SK-MEL-5 (cell line): ENCODE measurements around the gene LRRC74B. TPM values are rescaled to one million over a fixed set of nuclear protein-coding genes. Genes with fewer than 3 reads are reported as not detected.

Experiments
- DNase-seq: peaks from one replicate; pipeline ENCODE4 v3.0.0-alpha.2; 2016; ENCODE audit warnings: low read depth, low spot score
- in situ Hi-C: cut with HindIII; loops from 2 replicates; pipeline ENCODE4 v1.10.0; 2016; ENCODE audit warnings: low sequenced_read_pairs, high pct_unique_total_duplicates, low pct_unique_long_range_greater_than_20kb
- small RNA-seq, 2 experiments: library from RNA; depleted of rRNA; stranded (forward); fragments of <200 nt; gene quantifications; one replicate each; pipeline ENCODE3, GENCODE V24; 2014
- total RNA-seq: library from RNA; depleted of rRNA; stranded (reverse); fragments of >200 nt; shearing (Covaris generic); gene quantifications from 2 replicates; pipeline ENCODE4 v1.2.3, GENCODE V29; 2014; rRNA removed

LRRC74B gene
- total RNA-seq, 1 experiment from 2014 or later = 0.03 TPM

- no peak for DNase-seq
- in situ Hi-C loops = no loop called here
These were observed 58.5 kb downstream of the LRRC74B start for GRCh38 chr22:21104126-21104691.

- in situ Hi-C loops = no loop called here
- no peak for DNase-seq
These were observed 59.5 kb downstream of the LRRC74B start for GRCh38 chr22:21105294-21105693.

DNA sequence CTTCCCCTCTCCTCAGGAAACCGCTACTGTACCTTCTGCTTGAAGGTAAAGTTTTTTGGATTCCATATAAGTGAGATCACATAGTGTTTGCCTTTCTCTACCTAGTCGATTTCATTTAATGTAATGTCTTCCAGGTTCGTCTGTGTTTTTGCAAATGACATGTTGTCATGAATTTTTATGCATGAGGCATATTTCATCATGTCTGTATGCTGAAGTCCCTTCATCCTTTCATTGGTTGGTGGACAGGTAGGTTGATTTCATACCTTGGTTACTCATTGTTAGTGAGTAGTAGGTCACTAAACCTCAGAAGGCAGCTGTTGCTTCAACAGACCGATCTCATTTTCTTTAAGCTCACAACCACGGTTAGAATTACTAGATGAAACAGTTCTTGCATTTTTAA is 60.3 kb downstream of the LRRC74B start:
- DNase-seq = no peak
- in situ Hi-C loops = no loop called here

DNA sequence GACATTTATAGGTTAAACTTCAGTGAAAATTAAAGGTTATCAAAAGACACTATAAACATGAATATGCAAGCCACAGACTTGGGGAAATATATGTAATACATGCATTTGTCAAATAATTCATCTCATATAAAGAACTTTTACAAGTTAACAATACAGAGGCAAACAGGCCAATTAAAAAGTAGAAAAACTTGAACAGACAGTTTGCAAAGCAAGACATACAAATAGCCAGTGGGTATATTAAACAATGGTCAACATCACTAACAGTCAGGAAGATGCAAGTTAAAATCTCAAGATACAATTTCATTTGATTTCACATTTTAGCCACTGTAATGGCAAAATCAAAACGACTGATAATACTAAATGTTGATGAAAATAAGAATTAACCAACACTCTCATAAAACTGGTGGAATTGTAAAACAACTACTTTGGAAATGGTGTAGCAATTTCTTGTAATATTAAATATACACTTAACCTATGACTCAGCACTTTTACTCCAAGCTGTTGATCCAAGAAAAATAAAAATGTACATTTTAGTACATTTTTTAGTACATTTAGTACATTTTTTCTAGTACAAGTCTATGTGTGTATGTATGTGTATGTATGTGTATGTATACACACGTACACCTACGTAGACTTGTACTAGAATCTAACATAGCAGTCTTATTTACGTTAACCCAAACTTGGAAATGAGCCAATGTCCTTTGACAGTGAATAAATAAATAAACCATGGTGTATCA is 62.8 kb downstream of the LRRC74B start:
- in situ Hi-C loops = no loop called here
- DNase-seq = no peak

Small RNAs within 50 kb of the gene (small RNA-seq; reads per million reads assigned to genes)
- gene MIR649 = 0 reads per million in 2 experiments

Other genes with a start within 250 kb of the LRRC74B start
- gene PI4KA, start 187.1 kb upstream of the LRRC74B start, total RNA-seq = 29.3 and 33.6 TPM in 2 replicates
- gene SNAP29, start 186.9 kb upstream of the LRRC74B start, total RNA-seq = 10.0 and 10.7 TPM in 2 replicates
- gene CRKL, start 128.5 kb upstream of the LRRC74B start, total RNA-seq = 33.5 and 36.3 TPM in 2 replicates
- 3.2 and 3.9 TPM in 2 replicates for gene AIFM3, start 78.7 kb upstream of the LRRC74B start, total RNA-seq
- gene LZTR1, start 63.6 kb upstream of the LRRC74B start, total RNA-seq = 34.1 and 36.7 TPM in 2 replicates
- 50.2 and 55.3 TPM in 2 replicates for gene THAP7, start 43.8 kb upstream of the LRRC74B start, total RNA-seq
- 1.4 and 2.7 TPM in 2 replicates for gene P2RX6, start 30.8 kb upstream of the LRRC74B start, total RNA-seq
- 2.0 and 2.9 TPM in 2 replicates for gene SLC7A4, start 13.4 kb upstream of the LRRC74B start, total RNA-seq